Sigmoid colon (tissue), 4 donors: ENCODE data around the gene KEL.

Experiments used
- CTCF ChIP-seq, 4 experiments: fragments of 450-650 bp in 3 of 4; fragments of 200-600 bp in 1 of 4; IDR thresholded peaks; one replicate each; pipeline ENCODE4 v1.5.1; 2016 to 2019; ENCODE audit warnings: antibody characterized with exemption in 4 of 4, mild to moderate bottlenecking in 3 of 4, moderate library complexity in 2 of 4
- EP300 ChIP-seq, 4 donors: sonication (generic); formaldehyde crosslinking; IDR thresholded peaks; one replicate each; pipeline ENCODE4 v1.6.1; 2017; ENCODE audit warnings: antibody characterized with exemption in 4 of 4
- POLR2A ChIP-seq, 2 donors: fragments of 450-650 bp; IDR thresholded peaks; one replicate each; pipeline ENCODE4 v1.6.1; 2016; ENCODE audit warnings: antibody characterized with exemption in 2 of 2, mild to moderate bottlenecking in 2 of 2, moderate library complexity in 2 of 2
- POLR2AphosphoS5 ChIP-seq, 4 donors: sonication (generic); formaldehyde crosslinking; IDR thresholded peaks; one replicate each; pipeline ENCODE4 v1.6.1; 2017; ENCODE audit warnings: antibody characterized with exemption in 4 of 4

- TF ChIP-seq CTCF (IDR thresholded peaks at IDR 0.05) (no peak), EP300 (IDR thresholded peaks at IDR 0.05) (no peak), POLR2AphosphoS5 (IDR thresholded peaks at IDR 0.05) (no peak), POLR2A (IDR thresholded peaks at IDR 0.05) (no peak)
Observed at GRCh38 chr7:142983825-142984224, 21.7 kb upstream of the KEL start.
